HG02938 (cell line): ENCODE measurements around the gene BNIP5.

Experiments used
- ATAC-seq: cut with Tn5 transposase; IDR thresholded peaks from one replicate; pipeline ENCODE4 v1.9.1; 2021; ENCODE audit warnings: mild to moderate bottlenecking, moderate library complexity; ENCODE audit not compliant: unreplicated experiment

BNIP5 gene

GRCh38 chr6:36301085-36301658, 35.5 kb downstream of the BNIP5 start:
- no peak for ATAC-seq

- no peak for ATAC-seq
Observed at GRCh38 chr6:36298027-36298426, 38.7 kb downstream of the BNIP5 start.

- no peak for ATAC-seq
Observed at GRCh38 chr6:36297511-36297910, 39.2 kb downstream of the BNIP5 start.

GRCh38 chr6:36297051-36297450, 39.6 kb downstream of the BNIP5 start:
- no peak for ATAC-seq

- ATAC-seq = no peak
Observed at GRCh38 chr6:36296240-36296639, 40.4 kb downstream of the BNIP5 start.

GRCh38 chr6:36292170-36292569, 44.5 kb downstream of the BNIP5 start:
- no peak for ATAC-seq

GRCh38 chr6:36290668-36291620, 45.7 kb downstream of the BNIP5 start:
- ATAC-seq = no peak

GRCh38 chr6:36289281-36289878, 47.3 kb downstream of the BNIP5 start:
- ATAC-seq = no peak

- ATAC-seq = no peak
Observed at GRCh38 chr6:36286858-36287257, 49.8 kb downstream of the BNIP5 start.

GRCh38 chr6:36285797-36286196, 50.9 kb downstream of the BNIP5 start:
- ATAC-seq = no peak

- no peak for ATAC-seq
Observed at GRCh38 chr6:36285187-36285671, 51.5 kb downstream of the BNIP5 start.

GRCh38 chr6:36284359-36284758, 52.3 kb downstream of the BNIP5 start:
- no peak for ATAC-seq

GRCh38 chr6:36283608-36284007, 53.1 kb downstream of the BNIP5 start:
- ATAC-seq = no peak

- no peak for ATAC-seq
Observed at GRCh38 chr6:36280983-36281382, 55.7 kb downstream of the BNIP5 start.

- ATAC-seq = no peak
Observed at GRCh38 chr6:36280467-36280866, 56.2 kb downstream of the BNIP5 start.

- ATAC-seq = no peak
Observed at GRCh38 chr6:36277946-36278470, 58.7 kb downstream of the BNIP5 start.

GRCh38 chr6:36276581-36277536, 59.8 kb downstream of the BNIP5 start:
- ATAC-seq = no peak

- no peak for ATAC-seq
Observed at GRCh38 chr6:36273802-36274514, 62.7 kb downstream of the BNIP5 start.

- no peak for ATAC-seq
Observed at GRCh38 chr6:36273067-36273466, 63.6 kb downstream of the BNIP5 start.

GRCh38 chr6:36272234-36272633, 64.5 kb downstream of the BNIP5 start:
- ATAC-seq = no peak
